ENCODE results near the gene ACAP2.
A peak's percentile ranks its signal among the peaks of the same experiment; 100 is the strongest.

The ACAP2 gene

DNA sequence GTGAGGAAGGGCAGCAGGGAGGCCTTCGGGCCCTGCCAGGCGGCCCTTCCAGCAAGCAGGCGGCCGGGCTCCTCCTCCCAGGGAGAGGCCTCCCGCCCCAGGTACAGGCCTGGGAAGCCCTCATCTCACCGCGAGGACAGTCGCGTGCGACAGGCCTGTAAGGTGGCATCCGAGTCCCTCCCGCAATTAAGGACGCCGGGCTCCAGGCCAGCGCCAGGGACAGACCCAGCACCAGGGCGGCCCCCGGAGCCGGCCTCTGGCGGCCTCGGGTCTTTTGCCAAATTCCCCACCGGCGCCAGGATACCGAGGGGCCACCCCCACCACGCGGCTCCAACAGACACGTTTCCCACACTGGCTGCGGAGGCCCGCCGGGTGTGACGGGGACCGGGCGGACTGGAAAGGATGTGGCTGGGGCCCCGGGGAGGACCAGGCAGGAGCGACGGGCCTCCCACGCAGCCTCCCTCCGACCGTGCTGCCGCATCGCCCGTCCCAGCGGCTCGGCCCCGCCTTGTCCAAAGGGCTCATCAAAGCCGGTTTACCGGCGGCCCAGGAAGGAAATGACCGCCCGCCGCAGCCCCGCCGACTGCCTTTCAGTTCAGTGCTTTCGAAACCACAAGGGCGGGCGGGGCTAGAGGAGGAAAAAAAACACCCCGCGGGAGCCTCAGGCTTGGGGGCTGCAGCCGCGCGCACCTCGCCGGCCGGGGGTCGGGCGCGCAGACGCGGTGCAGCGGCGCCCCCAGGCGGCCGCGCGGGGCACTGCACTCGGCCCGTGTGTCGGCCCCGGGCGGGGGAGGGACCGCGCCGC lies 183.1 kb downstream of the ACAP2 start:
- in situ Hi-C loops (cut with HindIII; ENCODE audit: low pct_ligation_motif_present, low sequenced_read_pairs), result no loop called here
- H3K4me3 ChIP-seq (ENCODE audit: low read depth, low read length), result peak overlapping the region; percentile 70
- TF ChIP-seq, protein P1, sequence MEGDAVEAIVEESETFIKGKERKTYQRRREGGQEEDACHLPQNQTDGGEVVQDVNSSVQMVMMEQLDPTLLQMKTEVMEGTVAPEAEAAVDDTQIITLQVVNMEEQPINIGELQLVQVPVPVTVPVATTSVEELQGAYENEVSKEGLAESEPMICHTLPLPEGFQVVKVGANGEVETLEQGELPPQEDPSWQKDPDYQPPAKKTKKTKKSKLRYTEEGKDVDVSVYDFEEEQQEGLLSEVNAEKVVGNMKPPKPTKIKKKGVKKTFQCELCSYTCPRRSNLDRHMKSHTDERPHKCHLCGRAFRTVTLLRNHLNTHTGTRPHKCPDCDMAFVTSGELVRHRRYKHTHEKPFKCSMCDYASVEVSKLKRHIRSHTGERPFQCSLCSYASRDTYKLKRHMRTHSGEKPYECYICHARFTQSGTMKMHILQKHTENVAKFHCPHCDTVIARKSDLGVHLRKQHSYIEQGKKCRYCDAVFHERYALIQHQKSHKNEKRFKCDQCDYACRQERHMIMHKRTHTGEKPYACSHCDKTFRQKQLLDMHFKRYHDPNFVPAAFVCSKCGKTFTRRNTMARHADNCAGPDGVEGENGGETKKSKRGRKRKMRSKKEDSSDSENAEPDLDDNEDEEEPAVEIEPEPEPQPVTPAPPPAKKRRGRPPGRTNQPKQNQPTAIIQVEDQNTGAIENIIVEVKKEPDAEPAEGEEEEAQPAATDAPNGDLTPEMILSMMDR (IDR thresholded peaks at IDR 0.05; ENCODE audit: low read depth, low read length, missing control alignments), result peak; percentile 36

DNA sequence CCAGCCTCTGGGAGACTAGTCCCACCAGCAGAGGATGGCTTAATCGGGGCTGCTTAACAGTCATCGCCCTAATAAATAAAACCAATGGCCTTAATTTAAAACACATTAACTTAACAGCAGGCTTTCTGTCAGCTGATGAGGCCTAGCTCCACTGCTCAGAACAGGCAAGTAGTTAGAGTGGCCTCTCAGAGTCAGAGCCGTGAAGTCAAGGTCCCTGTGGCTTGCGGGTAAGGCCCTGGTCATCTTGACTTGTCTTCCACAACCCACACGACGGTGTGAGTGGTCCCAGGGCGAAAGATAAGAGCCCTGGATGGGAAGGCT lies 183.7 kb downstream of the ACAP2 start:
- TF ChIP-seq, protein P1 (IDR thresholded peaks at IDR 0.05; ENCODE audit: low read depth, low read length, missing control alignments), result no peak
- H3K4me3 ChIP-seq (ENCODE audit: low read depth, low read length), result no peak overlapping the region
- peak overlapping the region; percentile 92 for H3K27ac ChIP-seq
- no peaks in the 10 kb centered on the region for H3K27me3 ChIP-seq (replicated peaks)
- H3K36me3 ChIP-seq (replicated peaks), result no peaks in the 10 kb centered on the region
- peak; percentile 32 for DNase-seq
- in situ Hi-C loops (cut with HindIII; ENCODE audit: low pct_ligation_motif_present, low sequenced_read_pairs), result no loop called here

More for the DNA sequence above, 183.1 kb downstream of the ACAP2 start:
- Histone ChIP-seq H3K27me3 (replicated peaks) (no peaks in the 10 kb centered on the region), H3K27ac (peak overlapping the region; percentile 92), H3K36me3 (replicated peaks) (no peaks in the 10 kb centered on the region)
- peak; percentile 95 for DNase-seq

DNA sequence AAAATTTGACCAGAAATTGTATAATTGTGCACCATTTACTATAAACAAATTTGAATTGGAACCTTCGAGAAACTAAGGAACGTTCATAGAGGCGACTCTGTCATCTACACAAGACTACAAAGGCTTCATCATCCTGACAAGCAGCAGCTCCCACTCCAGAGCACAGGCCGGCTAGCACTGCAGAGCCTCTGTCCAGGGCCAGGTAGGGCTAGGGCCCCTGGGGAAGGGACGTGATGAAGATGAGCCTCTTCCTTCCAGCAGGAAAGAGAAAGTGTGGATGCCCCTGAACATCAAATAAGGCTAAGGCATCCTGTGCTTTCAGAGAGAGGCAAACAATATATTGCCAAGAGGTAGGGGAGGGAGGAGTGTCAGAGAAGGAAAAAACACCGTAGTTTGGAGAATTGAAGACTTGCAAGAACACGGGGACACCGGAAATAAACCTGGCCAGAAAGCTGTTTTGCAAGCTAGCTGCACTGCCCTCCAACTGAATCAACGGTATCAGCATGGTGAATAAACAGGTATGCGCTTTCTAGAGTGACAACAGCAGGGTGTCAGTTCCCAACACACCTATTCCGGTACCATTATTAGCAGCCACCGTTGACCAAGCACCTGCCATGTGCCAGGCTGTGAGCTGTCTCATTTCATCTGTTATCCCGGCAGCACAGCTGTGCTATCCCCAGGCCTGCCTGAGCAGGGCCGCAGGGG lies 184.2 kb downstream of the ACAP2 start:
- Histone ChIP-seq H3K27me3 (replicated peaks) (no peaks in the 10 kb centered on the region), H3K36me3 (replicated peaks) (no peaks in the 10 kb centered on the region), H3K4me3 (ENCODE audit: low read depth, low read length) (no peak overlapping the region), H3K27ac (peak overlapping the region; percentile 92)
- DNase-seq, result no peak
- in situ Hi-C loops (cut with HindIII; ENCODE audit: low pct_ligation_motif_present, low sequenced_read_pairs), result no loop called here
- TF ChIP-seq, protein P1 (IDR thresholded peaks at IDR 0.05; ENCODE audit: low read depth, low read length, missing control alignments), result no peak

DNA sequence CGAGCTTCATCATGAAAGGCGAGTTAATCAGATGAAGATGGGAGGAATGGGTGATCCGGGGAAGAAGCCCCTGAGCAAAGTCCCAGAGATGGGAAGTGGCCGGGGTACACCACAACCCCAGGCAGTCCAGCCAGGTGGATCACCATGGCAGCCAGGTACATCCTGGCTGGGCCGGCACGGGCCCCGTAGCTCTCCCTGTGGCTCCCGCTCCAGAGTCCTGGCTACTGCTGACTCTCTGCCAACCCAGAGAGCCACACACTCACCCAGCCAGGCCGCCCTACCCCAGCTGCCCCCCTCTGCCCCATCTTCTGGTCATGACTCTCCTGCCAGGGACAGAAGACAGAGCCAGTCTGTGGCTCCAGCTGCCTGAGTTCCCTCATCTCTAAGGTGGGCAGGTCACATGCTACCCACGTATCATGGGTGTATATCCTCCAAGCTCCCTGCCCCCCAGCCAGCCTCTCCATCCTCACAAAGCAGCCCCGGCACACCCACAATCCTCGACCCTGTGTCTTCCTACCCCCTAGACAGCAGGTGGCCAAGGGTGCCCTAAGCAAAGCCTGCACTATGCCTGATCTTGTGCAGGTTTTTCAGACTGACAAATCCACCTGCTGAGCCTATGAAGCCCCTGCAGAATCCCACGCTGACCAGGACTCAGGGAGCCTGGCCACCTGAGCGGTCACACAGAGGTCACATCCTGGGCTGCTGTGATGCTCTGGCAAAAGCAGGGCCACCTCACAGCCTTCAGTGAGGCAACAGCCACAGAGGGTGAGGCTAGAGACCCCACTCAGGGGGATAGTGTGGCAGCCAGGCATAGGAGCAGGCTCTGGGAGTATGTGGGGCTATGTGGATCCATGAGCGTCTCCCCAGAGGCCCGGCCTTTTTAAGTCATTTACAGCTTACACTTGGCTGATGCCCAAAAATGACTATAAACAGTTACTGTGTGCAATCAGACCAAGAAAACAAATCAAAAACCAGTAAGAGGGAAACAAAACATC lies 185.1 kb downstream of the ACAP2 start:
- in situ Hi-C loops (cut with HindIII; ENCODE audit: low pct_ligation_motif_present, low sequenced_read_pairs), result no loop called here
- no peak overlapping the region for H3K4me3 ChIP-seq (ENCODE audit: low read depth, low read length)
- TF ChIP-seq, protein P1 (IDR thresholded peaks at IDR 0.05; ENCODE audit: low read depth, low read length, missing control alignments), result no peak
- no peaks in the 10 kb centered on the region for H3K27me3 ChIP-seq (replicated peaks)
- no peak overlapping the region for H3K27ac ChIP-seq
- no peak for DNase-seq
- H3K36me3 ChIP-seq (replicated peaks), result no peaks in the 10 kb centered on the region

DNA sequence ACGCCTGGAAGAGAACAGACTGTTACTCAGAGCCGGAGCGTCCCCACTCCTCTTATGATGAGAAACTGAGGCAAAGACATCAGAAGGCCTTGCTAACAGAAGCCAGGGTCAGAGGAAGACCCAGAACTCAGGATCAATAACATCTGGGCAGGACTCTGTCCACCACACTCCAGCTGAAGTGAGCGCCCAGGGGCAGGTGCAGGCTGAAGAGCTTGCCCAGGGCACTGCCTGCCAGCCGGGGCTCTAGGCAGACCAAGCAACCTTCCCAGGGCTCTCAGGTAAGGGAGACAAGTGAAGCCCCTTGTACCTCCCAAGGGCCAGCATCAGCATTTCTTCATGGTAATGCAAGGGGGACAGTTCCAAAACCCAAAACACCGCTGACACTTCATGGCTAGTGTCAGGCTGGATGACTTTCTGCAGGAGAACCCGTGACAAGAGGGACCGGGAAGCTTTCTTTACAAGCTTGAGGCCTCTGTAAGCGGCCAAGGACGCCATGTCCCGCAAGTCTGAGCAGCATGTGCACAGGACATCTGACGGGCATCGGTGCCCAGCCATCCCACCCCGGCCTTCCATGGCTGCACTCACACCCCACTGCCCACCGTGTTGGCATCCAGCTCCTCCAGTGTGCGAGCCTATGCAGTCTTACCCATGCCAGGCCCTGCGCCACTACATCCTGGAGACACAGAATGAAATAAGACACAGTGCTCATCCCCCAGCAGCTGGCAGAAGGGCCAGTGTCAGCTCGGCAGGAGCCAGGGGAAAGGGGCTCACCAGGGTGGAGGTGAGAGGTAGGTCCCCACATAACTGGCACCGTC lies 186.0 kb downstream of the ACAP2 start:
- no peak overlapping the region for H3K27ac ChIP-seq
- H3K36me3 ChIP-seq (replicated peaks), result no peaks in the 10 kb centered on the region
- no peak overlapping the region for H3K4me3 ChIP-seq (ENCODE audit: low read depth, low read length)
- DNase-seq, result no peak
- in situ Hi-C loops (cut with HindIII; ENCODE audit: low pct_ligation_motif_present, low sequenced_read_pairs), result no loop called here
- TF ChIP-seq, protein P1 (IDR thresholded peaks at IDR 0.05; ENCODE audit: low read depth, low read length, missing control alignments), result no peak
- no peaks in the 10 kb centered on the region for H3K27me3 ChIP-seq (replicated peaks)
